ENCODE measurements around the gene APOBEC3F. TPM values are rescaled to one million over a fixed set of nuclear protein-coding genes. Genes with fewer than 3 reads are reported as not detected.

APOBEC3F gene
- total RNA-seq, 1 donor from 2014 or later, result 5.9 TPM

GRCh38 chr22:39089928-39090327, 49.3 kb downstream of the APOBEC3F start:
- DNase-seq (ENCODE audit: low read depth, low spot score), result no peak
- no peaks in the 10 kb centered on the region for H3K36me3 Mint-ChIP-seq (ENCODE audit: low read depth)
- peaks cover 19% of the 10 kb centered on the region for H3K4me1 Mint-ChIP-seq
- TF ChIP-seq CTCF (conservative IDR thresholded peaks at IDR 0.05), result no peak
- H3K4me3 Mint-ChIP-seq, result no peak overlapping the region
- no peaks in the 10 kb centered on the region for H3K27me3 Mint-ChIP-seq (ENCODE audit: low read depth)
- no peak overlapping the region for H3K27ac Mint-ChIP-seq (ENCODE audit: unreplicated experiment)
- no peaks in the 10 kb centered on the region for H3K9me3 Mint-ChIP-seq

GRCh38 chr22:39090426-39091064, 49.9 kb downstream of the APOBEC3F start:
- no peaks in the 10 kb centered on the region for H3K9me3 Mint-ChIP-seq
- H3K27me3 Mint-ChIP-seq (ENCODE audit: low read depth), result no peaks in the 10 kb centered on the region
- H3K4me3 Mint-ChIP-seq, result no peak overlapping the region
- DNase-seq (ENCODE audit: low read depth, low spot score), result no peak
- no peak overlapping the region for H3K27ac Mint-ChIP-seq (ENCODE audit: unreplicated experiment)
- peaks cover 19% of the 10 kb centered on the region for H3K4me1 Mint-ChIP-seq
- TF ChIP-seq CTCF (conservative IDR thresholded peaks at IDR 0.05), result no peak
- no peaks in the 10 kb centered on the region for H3K36me3 Mint-ChIP-seq (ENCODE audit: low read depth)

GRCh38 chr22:39091126-39092081, 50.7 kb downstream of the APOBEC3F start:
- DNase-seq (ENCODE audit: low read depth, low spot score), result no peak
- H3K27me3 Mint-ChIP-seq (ENCODE audit: low read depth), result no peaks in the 10 kb centered on the region
- no peaks in the 10 kb centered on the region for H3K36me3 Mint-ChIP-seq (ENCODE audit: low read depth)
- H3K9me3 Mint-ChIP-seq, result no peaks in the 10 kb centered on the region
- H3K4me1 Mint-ChIP-seq, result peaks cover 16% of the 10 kb centered on the region
- TF ChIP-seq CTCF (conservative IDR thresholded peaks at IDR 0.05), result no peak
- H3K27ac Mint-ChIP-seq (ENCODE audit: unreplicated experiment), result no peak overlapping the region
- no peak overlapping the region for H3K4me3 Mint-ChIP-seq

GRCh38 chr22:39092111-39092862, 51.6 kb downstream of the APOBEC3F start:
- DNase-seq (ENCODE audit: low read depth, low spot score), result no peak

More at GRCh38 chr22:39092111-39092862, 51.6 kb downstream of the APOBEC3F start:
- H3K4me1 Mint-ChIP-seq, result peaks cover 13% of the 10 kb centered on the region
- no peak overlapping the region for H3K4me3 Mint-ChIP-seq
- H3K9me3 Mint-ChIP-seq, result no peaks in the 10 kb centered on the region
- no peaks in the 10 kb centered on the region for H3K27me3 Mint-ChIP-seq (ENCODE audit: low read depth)
- TF ChIP-seq CTCF (conservative IDR thresholded peaks at IDR 0.05), result no peak
- no peaks in the 10 kb centered on the region for H3K36me3 Mint-ChIP-seq (ENCODE audit: low read depth)
- H3K27ac Mint-ChIP-seq (ENCODE audit: unreplicated experiment), result no peak overlapping the region

All from neural crest cell (in vitro differentiated cells).